HG03521 (cell line): Measurements from ENCODE around the gene KRTAP15-1.

Source experiments
- ATAC-seq: cut with Tn5 transposase; IDR thresholded peaks from one replicate; pipeline ENCODE4 v1.9.1; 2021; ENCODE audit warnings: mild to moderate bottlenecking, moderate library complexity; ENCODE audit not compliant: unreplicated experiment

Gene KRTAP15-1

GRCh38 chr21:30439975-30440374 is at the start of gene KRTAP15-1:
Gene KRTAP15-1, plus strand, starts transcription at chr21:30440275. Its CDS starts 53 bp downstream, at chr21:30440328.
- ATAC-seq, result no peak

GRCh38 chr21:30391492-30392025 is 48.5 kb upstream of the KRTAP15-1 start:
- no peak for ATAC-seq

GRCh38 chr21:30395731-30396130 is 44.3 kb upstream of the KRTAP15-1 start, which contains the start of gene KRTAP13-1:
Gene KRTAP13-1, plus strand, starts transcription at chr21:30396031. Its CDS starts 56 bp downstream, at chr21:30396087.
- no peak for ATAC-seq

- ATAC-seq, result no peak
Observed at GRCh38 chr21:30408782-30409494, 31.1 kb upstream of the KRTAP15-1 start.

- ATAC-seq, result no peak
Observed at GRCh38 chr21:30415993-30416392, 24.1 kb upstream of the KRTAP15-1 start.

- ATAC-seq, result no peak
Observed at GRCh38 chr21:30425826-30426225, 14.2 kb upstream of the KRTAP15-1 start, which contains the start of gene KRTAP13-3. Gene KRTAP13-3, minus strand, starts transcription at chr21:30425926. Its CDS starts 14 bp downstream, at chr21:30425912.

GRCh38 chr21:30426731-30427130 is 13.3 kb upstream of the KRTAP15-1 start:
- ATAC-seq, result no peak

GRCh38 chr21:30430170-30430655 is 9.9 kb upstream of the KRTAP15-1 start, which contains the start of gene KRTAP13-4:
Gene KRTAP13-4, plus strand, starts transcription at chr21:30430220. Its CDS starts 56 bp downstream, at chr21:30430276.
- ATAC-seq, result no peak

- no peak for ATAC-seq
Observed at GRCh38 chr21:30434033-30434631, 5.9 kb upstream of the KRTAP15-1 start.

- ATAC-seq, result no peak
Observed at GRCh38 chr21:30437010-30437565, 3.0 kb upstream of the KRTAP15-1 start.

- no peak for ATAC-seq
Observed at GRCh38 chr21:30443226-30443625, 3.2 kb downstream of the KRTAP15-1 start.

GRCh38 chr21:30444204-30444603 is 4.1 kb downstream of the KRTAP15-1 start:
- ATAC-seq, result no peak

- ATAC-seq, result no peak
Observed at GRCh38 chr21:30447056-30447455, 7.0 kb downstream of the KRTAP15-1 start.

GRCh38 chr21:30448514-30448913 is 8.4 kb downstream of the KRTAP15-1 start:
- ATAC-seq, result no peak

GRCh38 chr21:30463713-30464112 is 23.6 kb downstream of the KRTAP15-1 start:
- no peak for ATAC-seq

- ATAC-seq, result no peak
Observed at GRCh38 chr21:30468900-30469714, 29.0 kb downstream of the KRTAP15-1 start.

GRCh38 chr21:30478004-30478403 is 37.9 kb downstream of the KRTAP15-1 start:
- no peak for ATAC-seq

GRCh38 chr21:30479259-30479658 is 39.2 kb downstream of the KRTAP15-1 start:
- ATAC-seq, result no peak

- ATAC-seq, result no peak
Observed at GRCh38 chr21:30480145-30480544, 40.1 kb downstream of the KRTAP15-1 start, which contains the start of gene KRTAP19-1. Gene KRTAP19-1, minus strand, starts transcription at chr21:30480367. Its CDS starts 50 bp downstream, at chr21:30480317.

GRCh38 chr21:30482130-30482529 is 42.1 kb downstream of the KRTAP15-1 start:
- ATAC-seq, result no peak
